Stimulated activated CD4-positive, alpha-beta T cell treated with anti-CD3 and anti-CD28 coated beads, Interleukin-2, amount 100 ng/mL, for 24 hours (primary cell): ENCODE results near the gene TGM5.
"Not testable (repeated sequence)": the region's sequence is repeated elsewhere in the genome, so short reads cannot be mapped to it uniquely, and the experiment has no call there.

ENCODE experiments used
- DNase-seq, 2 donors: peaks; one replicate each; pipeline ENCODE4 v3.0.0-alpha.2; 2020

TGM5 gene

DNA sequence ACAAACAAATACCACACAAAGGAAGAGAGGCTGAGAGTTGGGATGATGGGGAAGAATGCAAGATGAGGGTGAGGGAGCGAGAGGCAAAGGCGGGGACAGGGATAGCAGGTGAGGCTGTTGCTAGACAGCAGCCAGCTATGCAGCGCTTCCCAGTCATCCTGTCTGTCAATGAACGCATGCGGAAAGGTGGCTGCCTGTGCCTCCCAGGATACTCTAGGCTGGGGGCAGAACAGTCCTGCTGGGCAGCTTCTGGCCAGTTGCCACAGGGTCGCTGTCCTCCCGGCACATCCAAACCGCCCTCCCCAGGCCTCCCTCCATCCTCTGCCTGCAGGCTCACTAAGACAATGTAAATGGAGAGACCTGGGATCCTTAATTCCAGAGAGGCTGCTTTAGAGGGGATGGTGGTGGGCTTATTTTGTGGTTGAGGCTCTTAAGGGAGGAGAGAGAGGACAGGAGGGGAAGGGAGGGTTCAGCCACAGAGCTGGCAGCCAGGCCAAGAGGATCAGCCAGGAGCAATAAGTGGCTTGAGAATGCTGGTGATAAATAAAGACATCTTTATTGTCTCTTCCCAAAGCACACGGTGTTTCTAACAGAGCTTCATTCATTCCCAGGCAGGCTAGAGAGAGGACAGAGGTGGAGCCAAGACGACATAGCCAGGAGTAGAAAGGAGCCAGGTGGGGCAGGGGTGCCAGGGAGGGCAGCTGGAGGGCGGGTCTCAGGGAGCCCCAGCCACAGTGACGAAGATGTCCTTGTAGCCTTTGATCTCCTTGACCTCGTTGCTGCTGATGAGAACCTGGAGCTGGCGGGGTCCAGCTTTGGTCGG is 9.2 kb upstream of the TGM5 start:
- DNase-seq: no peak

DNA sequence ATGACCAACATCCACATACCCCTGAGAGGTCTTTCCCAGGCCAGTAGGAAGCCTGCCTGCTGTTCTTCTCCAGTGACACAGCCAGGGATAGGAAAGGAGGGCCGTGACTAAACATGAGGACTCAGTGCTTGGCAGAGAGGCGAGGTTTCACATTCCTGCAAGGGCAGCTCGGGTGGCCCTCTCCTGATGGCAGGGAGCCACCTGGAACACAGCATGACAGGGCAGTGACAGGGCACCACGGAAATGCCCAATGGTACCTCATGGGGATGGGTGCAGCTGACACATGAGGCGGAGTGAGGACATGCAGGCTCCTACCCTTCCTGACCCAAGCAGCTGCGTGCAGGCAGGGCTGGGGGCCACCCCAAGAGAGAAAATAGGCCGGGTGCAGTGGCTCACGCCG is 7.4 kb upstream of the TGM5 start:
- no peak for DNase-seq

DNA sequence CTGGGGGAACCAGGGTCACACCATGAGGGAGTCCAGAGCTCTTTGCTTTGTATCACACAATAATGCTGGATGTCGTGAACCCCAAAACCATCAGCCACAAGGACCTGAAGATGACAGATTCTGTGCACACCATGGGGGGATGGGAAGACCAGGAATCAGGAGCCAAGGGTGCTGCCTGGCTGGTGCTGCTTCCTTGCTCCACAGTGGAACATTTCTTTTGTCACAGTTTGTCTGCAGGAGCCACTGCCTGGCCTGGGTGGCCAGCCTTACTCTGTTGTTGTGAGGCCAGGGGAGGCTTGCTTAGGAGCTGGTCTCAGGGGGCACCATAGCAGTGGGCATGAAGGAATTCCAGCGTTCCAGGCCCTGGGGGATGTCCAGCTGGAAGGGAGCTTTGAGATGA is 6.5 kb upstream of the TGM5 start:
- DNase-seq: no peak

DNA sequence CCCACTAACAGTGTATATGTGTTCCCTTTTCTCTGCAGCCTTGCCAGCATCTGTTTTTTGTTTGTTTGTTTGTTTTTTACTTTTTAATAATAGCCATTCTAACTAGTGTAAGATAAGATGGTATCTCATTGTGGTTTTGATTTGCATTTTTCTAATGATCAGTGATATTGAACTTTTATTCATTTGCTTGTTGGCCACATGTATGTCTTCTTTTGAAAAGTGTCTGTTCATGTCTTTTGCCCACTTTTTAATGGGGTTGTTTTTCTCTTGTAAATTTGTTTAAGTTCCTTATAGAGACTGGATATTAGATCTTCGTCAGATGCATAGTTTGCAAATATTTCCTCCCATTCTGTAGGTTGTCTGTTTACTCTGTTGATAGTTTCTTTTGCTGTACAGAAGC is 5.2 kb upstream of the TGM5 start:
- DNase-seq: not testable (repeated sequence)

DNA sequence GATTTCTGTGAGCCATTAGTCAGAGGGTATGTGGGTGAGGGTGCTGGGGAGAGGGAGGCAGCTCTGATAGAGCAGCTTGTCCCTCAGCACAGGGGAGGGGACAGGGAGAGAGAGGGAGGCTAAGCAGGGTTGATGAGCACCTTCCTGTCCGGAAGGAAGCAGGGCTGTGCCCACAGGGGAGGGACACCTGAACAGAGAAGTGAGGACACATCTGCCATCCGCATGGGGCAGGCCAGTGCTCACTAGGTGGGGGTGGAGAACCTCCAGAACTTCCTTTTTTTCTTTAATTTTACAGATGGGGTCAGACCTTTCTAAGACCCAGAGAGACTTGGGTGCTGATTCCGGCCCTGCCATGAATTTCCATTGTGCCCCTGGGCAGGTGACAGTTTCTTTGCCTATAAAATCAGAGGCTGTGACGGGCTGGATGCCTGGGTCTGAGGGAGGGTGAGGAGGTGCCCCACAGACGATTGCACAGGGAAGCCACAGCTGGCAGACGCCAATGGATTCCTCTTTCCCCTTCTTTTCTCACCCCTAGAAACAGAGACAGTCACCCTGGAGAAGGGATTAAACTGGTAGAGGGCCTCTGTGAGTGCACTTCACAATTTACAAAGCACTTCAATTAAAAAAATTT is 4.1 kb upstream of the TGM5 start:
- DNase-seq: no peak

DNA sequence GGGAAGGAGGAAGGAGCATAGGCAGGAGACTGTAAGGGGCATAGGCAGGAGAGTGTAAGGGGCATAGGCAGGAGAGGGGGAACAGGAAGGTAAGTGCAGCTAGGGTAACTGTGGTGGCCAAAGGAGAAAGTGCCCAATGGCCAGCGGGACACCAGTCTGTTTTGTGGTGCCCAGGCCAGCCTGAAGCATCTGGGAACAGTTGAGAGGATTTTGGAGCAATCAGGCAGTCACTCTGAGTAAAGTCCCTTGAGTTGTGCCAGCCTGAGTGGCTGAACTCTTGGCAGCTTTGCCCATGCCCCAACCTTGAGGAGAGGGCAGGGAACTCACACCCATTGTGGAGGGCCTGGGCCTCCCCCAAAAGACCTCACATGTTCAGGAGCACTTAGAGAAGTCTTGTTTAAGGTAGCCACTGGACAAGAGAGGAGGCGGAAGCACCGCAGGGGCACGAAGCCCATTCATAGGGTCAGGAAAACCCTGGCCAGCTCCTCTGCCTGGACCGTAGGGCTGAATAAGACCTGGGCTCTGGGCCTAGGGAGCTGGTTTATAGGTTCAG is 3.5 kb upstream of the TGM5 start:
- DNase-seq: no peak

DNA sequence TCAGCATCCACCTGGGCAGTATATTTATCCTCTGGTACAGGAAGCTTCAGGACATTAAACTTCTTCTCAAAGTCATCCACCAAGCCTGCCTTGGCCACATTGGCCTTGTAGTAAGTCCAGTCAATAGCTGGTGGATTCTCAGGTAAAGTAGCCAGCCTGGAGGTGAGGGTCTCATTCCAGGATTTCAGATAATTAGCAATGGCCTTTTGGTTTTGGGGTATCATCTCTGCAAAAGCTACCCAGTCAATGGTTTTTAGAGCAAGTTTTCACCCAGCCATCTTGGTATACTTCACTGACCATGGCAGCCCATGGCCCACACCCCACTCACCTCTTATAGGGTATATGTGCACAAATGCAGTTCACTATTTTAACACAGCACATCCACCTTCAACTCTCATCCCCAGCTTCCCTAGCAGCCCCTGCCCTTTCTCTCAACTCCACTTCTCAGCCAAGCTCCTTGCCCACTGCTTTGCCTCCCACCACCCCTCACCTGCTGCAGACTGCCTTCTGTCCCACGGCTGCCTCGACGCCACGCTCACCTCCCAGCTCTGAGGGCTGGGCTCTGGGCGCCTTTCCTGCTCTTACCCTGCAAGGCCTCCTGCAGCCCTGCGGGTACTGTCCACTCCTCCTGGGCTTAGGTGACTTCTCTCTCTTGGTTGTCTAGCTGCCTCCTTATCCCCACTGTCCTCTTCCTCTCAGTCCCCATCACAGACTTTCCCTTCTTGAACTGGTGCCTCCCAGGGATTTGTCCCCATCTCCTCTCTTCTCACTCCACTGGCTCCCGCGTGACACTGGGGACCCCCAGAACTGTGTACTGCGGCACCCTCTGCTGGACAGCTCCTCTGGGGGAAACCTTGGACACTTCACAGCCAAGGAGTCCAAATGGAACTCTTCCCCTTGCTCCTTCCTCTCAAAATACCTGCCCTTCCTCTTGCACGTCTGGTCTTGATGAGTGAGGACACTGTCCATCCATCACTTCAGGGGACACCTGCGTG is 1.7 kb upstream of the TGM5 start:
- DNase-seq: peak in 1 of 2 donors; percentile 33

DNA sequence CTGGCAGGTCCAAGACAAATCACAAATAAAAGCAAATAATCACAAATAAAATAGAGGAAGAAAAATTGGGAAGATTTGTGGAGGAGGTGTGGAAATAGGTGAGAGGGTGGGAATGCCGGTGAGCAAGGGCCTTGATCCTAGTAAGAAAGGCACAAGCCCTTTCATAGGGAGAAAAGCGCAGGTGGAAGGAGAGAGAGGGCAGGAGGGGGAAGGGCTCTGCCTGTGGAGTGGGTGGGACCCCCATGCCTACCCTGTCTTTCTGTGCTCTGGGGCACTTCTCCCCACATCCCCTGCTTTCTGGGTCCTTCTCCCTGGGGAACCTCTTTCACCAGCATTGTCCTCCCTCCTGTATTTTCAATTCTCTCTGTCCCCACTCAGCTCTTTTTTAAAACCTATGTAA is 711 bp upstream of the TGM5 start:
- no peak for DNase-seq

DNA sequence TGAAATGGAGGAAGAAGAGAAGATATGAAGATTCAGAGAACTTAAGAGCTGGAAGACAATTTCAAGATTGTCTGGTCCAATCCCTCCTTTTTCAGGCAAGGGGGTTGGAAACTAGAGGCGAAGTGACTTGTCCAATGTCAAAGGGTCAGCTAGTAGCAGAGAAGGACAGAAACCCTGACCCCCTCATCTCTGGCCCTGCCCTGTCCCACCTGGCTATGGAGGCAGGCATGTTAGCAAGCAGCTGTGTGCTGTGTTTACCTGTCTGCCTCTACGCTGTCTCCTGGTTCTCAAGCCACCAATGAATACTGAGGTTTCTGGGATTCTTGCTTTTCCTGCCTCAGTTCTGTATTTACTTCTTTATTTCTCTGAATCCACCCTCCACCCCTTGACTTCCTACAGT is 342 bp downstream of the TGM5 start:
- no peak for DNase-seq

DNA sequence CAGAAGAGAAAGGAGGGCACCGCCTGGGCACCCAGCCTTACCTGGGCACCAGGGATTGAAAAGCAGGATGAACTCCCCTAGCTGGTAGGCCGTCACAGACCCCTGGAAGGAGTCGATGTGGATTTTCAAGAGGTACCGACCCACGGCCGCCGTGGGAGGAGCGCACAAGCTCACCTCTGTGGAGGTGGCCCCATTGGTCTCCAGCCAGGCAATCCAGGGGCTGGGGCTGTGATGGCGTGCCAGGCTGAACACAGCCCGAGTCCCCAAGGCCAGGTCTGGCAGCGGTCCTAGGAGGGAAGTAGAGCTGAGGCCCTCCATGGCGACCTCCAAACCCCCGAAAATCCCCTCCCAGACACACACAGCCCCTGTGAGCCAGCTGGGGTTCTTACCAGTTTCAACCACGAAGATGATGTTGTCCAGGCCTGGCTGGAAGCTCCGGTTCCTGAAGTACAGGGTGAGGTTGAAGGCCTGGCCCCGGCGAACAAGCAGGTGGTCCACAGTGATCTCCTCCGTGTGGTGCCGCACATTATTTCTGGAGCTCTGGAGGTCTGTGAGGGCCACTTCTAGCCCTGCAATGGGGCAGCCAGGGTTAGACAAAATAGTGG is 6.6 kb downstream of the TGM5 start:
- DNase-seq: no peak

DNA sequence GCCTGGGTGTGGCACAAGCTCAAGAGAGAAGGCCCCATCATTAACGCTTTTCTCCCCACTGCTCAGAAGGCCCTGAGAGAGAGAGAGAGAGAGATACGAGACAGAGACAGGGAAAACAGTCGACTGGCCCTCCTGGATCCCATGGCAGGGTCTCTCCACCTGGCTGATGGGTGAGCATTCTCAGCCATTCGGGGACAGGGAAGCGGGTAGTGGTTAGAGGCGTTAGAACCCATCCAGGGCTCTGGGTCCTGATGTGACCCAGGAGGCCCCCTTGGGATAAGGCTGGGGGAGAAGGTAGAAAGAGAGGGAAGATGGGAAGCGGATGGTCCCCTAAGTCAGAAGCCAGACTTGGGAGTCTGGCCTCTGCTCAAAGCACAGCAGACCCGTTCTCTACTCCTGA is 7.9 kb downstream of the TGM5 start:
- DNase-seq: no peak

DNA sequence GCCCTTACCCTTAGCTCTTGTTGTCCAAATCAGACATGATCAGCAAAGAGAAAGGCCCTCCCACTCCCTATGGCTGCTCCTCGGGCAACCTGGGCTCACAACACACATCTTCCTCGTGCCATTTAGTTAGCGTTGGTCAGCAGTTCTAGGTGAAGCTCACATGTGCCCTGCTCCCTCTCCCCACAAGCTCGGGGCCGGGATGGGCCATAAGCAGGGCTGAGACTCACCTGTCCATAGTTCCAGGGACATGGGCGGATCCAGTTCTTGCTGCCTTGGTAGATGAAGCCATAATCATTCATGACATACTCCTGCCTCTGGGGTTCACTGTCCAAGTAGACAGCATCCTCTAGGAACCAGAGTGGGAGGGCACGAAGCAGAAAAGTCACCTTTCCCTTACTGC is 10.4 kb downstream of the TGM5 start:
- DNase-seq: no peak

DNA sequence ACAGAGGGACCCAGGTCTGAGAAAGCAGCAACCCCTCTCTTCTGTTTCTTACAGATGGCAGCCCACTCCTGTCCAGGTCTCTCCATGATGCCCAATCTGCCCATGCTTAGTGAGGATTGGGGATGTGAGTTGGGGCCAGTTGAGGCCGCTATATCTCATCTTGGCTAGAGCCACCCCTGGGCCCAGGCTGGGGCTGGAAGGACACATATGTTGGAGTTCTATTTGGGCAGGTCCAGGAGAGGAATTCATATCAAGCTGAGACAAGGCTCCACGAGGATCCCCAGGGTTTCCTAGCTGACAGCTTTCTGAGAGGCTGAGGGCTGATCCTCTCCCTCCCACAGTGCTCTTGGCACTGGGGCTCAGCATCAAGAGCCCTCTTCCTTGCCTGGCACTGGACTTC is 11.4 kb downstream of the TGM5 start:
- DNase-seq: no peak

DNA sequence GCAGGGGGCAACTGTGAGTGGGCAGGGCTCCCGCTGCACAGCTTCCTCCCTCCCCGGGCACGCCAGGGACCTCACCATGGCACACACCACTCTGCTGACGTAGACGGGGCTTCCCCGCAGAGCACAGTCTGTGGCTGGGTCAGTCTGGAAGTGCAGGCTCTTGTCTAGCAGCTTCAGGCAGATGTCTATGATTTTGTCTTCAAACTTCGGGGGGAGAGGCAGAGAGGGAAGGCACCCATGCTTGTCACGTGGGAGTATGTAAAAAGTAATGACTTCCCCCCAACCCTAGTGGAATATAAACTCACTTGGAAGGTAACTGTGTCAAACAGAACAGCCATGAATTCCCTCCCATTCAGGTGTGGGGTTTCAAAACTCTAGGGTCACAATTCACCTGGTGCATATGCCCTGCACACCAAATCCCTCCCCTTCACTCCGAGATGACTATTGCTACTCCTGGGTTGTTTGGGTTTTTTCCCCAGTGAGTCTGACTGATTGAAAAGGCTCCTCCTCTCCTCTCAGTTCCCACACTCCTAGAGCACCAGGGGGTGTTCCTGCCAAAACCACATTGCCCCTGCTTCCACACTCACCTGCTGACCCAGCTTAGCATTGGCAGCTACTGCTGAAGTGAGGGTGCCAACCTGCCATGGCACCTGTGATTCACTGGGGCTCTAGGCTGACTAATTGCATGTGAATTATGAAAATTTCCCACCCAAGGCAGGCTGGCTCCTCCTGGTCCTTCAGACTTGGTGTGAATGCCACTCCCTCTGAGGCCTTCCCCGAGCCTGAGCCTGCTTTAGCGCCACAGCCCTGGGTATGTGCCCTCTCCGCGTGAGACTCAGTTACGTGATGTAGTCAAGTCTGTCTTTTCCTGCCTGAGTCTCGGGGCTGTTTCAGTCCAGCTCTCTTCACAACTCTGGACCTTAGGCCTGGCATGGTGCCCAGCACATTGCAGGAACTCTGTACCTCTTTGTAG is 13.0 kb downstream of the TGM5 start:
- DNase-seq: peak in 1 of 2 donors; percentile 17

DNA sequence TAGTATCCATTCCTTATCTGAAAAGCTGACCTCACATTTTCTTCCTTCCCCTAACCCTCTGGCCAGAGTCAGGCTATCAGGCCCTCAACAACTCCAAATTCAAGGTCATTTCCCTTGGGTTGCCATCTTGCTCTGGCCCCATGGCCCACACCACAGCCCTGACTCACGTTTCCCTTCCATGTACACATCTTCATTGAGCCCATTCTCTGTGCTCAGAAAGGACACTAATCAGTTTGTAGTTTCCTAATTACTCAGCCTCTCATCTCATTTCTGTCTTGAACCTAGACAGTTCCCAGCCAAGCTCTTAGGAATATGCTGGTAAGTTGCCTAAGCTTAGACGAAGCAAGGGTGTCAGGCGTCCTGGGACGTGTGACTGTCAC is 14.9 kb downstream of the TGM5 start:
- DNase-seq: peak in 1 of 2 donors; percentile 7

DNA sequence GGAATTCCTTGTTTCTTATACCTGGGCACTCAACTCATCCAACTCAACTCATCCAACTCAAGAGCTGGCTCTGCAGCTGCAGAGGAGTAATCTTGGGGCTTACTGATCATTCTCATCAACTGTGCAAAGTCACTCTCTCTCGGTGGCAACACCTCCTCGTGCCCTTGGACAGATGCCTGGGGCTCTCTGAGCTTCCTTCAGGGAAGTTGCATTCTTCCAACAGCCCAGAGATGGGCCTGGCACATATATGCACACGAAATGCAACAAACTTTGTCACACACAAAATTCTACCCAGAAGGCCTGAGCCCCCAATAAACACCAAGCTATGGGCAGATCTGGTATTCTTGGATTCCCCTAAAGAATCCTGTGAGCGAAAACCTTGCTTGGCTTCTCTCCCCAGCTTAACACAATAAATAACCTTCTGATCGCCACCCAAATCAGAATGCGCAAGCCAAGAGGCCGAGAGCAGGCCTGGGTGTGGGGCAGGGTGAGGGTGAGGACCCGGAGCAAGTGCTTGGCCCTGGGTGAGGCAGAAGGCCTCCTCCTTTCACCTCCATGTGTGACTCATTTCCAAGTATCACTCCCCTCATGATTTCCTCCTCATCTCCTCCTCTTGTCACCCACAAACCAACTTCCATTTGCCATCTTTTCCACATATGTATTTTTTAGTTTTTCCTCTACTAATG is 15.4 kb downstream of the TGM5 start:
- no peak for DNase-seq

DNA sequence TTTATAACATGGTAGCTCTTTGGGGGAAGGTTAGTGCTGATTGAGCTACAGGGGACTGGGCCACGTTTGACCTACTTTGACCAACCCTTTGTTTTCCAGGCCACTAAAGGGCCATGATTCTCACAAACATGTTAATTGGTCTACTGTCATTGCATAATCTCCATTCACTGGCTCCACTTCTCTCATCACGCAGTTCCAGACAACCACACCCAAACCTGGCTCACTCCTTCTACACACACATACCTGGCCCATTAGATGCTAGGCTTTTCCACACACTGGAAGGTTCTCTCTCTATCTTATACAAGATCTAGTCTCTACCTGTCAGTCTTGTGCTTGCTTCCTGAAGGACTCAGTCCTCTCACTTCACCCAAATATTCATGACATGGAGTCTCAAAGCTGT is 15.9 kb downstream of the TGM5 start:
- DNase-seq: no peak

DNA sequence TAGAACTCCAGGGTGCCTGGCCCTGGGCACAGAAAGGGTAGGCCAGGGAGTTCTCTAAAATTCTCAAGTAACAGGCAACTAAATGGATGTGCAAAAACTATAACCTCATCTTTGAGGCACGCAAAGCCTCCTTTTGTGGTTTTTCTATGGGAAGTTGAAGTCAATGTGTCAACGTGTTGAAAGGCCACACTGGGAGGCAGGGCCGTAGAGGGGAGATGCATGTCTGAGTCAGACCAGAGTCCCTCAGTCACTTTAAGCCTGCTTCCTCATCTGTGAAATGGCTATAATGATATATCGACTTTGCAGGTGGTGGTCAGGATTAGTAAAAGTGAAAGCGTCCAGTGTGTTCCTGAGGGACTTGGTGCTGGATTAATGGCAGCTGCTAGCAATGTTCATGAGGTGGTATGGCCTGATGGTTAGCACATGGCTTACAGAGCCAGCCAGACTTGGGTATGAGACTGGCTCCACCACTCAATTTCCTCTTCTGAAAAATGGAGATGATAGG is 17.0 kb downstream of the TGM5 start:
- DNase-seq: no peak

DNA sequence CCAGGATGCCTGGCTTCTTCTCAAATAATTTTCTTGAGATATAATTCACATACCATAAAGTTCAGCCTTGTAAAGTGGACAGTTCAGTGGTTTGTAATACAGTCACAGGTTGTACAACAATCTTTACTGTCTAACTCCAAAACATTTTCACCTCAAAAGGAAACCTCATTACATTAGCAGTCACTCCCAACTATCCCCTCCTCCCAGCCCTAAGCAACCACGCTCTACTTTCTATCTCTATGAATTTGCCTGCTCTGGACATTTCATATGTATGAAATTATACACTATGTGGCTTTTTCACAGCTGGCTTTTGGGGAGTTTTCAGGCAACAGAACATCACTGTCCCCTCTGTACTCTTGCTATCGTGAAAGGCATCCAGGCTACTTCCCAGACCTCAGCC is 17.5 kb downstream of the TGM5 start:
- DNase-seq: no peak

DNA sequence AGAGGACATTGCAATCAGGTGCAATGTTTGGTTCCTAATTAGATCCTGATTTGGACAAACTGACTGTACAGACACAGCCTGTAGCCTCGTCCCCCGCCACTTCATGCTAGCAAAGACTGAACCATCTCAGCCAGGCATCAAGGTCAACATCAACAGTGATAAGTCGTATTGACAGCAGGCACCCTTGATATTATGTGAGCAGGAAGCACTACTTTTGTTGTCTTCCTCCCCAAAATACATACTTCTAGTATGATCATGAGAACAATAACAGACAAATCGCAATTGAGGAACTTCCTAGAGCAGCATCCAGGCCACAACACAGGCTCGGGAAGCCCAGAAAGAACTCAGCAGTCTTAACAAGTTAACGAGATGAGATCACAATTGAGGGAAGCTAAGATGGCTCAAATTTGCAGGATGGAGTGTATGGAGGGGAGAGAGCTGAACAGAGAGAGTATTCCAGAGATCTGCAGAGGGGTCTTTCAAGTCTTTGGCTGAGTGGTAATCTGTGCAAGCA is 20.4 kb downstream of the TGM5 start:
- no peak for DNase-seq
